Measurements from ENCODE around the gene SLC35E2B.
"Not testable (repeated sequence)": the region's sequence is repeated elsewhere in the genome, so short reads cannot be mapped to it uniquely, and the experiment has no call there.

SLC35E2B gene

DNA sequence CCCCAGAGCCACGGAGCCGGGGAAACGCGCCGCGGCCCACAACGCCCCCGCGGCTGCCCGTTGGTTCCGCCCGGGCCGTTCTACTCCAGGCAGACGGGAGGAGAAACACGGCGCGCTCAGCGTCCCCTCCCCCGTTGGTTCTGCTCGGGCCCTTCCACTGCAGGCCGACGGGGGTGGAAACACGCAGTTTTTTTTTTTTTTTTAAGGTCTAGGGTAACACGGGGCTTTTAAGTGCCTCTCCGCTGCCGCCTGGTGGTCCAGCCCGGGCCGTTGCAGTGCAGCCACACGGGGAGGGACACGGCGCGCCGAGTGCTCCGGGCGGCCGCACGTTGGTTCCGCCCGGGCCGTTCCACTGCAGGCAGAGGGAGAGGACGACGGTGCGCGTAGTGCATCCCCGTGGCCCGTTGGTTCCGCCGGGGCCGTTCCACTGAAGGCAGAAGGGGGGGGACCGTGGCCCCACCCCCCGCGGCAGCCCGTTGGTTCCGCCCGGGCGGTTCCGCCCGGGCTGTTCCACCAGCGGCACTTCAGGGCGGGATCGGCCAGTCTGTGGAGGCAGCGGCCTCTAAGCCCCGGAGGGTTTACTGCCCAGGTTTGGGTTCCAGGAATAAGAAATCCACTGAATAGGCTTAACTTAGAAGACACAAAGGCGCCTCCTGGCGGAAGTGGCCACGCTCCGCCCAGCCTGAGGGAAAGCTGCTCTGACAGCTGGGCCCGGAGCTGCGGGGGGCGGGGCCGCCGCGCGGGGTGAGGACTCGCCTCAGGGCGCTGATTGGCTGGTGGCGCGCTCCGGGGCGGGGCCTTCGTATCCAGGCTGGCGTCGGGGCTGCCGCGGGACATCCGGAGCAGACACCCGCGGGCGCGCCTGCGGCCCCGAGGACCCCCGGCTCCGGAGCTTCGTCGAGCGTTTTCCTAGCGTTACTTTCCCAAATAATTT, at the start of gene SLC35E2B:
SLC35E2B (minus strand) TSS at position 82 of the 934 bp plus-strand sequence. CDS start 16,096 bp downstream, outside the sequence.
- in situ Hi-C loops (cut with HindIII; ENCODE audit: low sequenced_read_pairs) = not testable (repeated sequence)
- DNase-seq (ENCODE audit: low read depth) = peak; percentile 76
- peak within 1 kb of the TSS; percentile 49 for H3K4me3 ChIP-seq (ENCODE audit: low read depth, low read length)
- TF ChIP-seq, protein P1, sequence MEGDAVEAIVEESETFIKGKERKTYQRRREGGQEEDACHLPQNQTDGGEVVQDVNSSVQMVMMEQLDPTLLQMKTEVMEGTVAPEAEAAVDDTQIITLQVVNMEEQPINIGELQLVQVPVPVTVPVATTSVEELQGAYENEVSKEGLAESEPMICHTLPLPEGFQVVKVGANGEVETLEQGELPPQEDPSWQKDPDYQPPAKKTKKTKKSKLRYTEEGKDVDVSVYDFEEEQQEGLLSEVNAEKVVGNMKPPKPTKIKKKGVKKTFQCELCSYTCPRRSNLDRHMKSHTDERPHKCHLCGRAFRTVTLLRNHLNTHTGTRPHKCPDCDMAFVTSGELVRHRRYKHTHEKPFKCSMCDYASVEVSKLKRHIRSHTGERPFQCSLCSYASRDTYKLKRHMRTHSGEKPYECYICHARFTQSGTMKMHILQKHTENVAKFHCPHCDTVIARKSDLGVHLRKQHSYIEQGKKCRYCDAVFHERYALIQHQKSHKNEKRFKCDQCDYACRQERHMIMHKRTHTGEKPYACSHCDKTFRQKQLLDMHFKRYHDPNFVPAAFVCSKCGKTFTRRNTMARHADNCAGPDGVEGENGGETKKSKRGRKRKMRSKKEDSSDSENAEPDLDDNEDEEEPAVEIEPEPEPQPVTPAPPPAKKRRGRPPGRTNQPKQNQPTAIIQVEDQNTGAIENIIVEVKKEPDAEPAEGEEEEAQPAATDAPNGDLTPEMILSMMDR (IDR thresholded peaks at IDR 0.05; ENCODE audit: low read depth, low read length, missing control alignments) = peak; percentile 16

DNA sequence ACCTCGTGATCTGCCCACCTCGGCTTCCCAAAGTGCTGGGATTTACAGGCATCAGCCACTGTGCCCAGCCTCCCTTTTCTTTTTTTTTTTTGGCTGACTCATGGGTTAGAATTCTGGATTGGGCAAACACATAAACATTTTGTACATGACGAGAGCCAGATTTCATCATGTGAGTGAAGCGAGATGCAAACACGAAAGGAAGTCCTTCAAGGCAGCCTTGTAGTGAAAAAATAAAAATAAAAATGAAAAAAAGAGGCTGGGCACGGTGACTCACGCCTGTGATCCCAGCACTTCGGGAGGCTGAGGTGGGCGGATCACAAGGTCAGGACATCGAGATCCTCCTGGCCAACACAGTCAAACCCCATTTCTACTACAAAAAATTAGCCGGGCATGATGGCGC, 48.4 kb upstream of the SLC35E2B start:
- in situ Hi-C loops (cut with HindIII; ENCODE audit: low sequenced_read_pairs); H3K4me3 ChIP-seq (ENCODE audit: low read depth, low read length): not testable (repeated sequence)
- peak; percentile 72 for DNase-seq (ENCODE audit: low read depth)

DNA sequence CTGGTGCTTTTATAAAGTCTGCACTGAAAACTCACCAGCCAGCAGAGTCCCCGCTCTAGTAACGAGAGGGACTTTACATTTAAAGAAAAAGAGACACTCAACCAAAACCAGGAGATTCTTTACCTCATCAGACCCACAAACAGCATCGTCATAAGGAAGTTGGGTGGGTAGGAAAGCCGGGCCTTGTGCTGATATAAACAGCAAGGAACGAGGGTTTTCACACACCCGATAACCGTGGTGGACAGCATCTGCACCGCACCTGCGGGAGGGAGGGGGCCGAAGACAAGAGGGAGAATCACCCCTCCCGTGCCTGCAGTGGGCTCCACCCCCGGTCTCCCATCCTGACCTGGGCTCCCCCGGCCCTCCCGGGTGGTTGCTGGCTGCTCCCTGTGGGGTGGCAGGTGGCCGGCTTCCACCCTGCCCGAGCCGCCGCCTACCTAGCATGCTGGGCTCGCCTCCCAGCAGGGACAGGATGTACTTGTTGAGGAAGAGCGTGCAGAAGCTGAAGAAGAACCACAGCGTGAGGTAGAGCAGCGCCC, 46.3 kb upstream of the SLC35E2B start:
- DNase-seq (ENCODE audit: low read depth); in situ Hi-C loops (cut with HindIII; ENCODE audit: low sequenced_read_pairs); H3K4me3 ChIP-seq (ENCODE audit: low read depth, low read length): not testable (repeated sequence)

DNA sequence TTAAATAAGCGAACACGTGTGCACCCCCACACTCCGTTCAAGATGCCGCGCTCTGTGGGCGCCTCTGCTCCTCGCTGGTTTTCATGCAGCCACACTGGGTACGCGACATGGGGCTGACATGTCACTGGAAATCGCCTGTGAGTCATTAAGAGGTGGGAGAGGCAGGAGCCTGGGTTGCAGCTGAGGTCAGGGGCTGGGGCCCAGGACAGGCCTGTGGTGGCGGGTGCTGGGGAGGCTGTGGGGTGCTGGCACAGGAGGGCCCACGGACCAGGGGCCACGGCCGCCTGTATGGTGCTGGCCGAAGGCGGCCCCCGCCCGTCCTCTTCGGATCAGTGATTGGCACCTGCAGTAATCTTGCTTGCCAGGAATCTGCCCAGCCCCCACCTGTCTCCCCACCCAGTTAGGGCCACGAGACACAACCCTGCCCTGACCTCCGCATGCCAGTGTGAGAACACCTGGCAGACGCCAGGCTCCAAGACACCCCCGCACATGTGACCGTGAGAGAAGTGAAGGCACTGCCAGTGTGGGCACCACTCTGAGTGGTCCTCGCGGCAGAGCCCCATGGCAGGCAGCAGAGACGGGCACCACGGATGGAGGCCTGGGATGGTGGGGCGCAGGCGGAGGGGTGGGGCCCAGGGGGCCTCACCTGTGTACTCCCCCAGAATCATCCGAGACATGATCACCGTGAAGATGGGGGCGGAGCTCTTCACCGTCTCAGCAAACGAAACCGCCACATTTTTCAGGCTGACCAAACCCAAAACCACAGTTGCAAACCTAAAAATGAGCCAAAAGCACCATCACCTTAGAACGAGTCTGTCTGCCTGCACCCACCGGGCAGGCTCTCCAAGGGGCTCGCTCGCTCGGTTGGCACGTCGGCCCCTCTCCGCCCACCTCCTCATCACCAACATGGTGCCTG, 45.3 kb upstream of the SLC35E2B start:
- H3K4me3 ChIP-seq (ENCODE audit: low read depth, low read length); DNase-seq (ENCODE audit: low read depth); in situ Hi-C loops (cut with HindIII; ENCODE audit: low sequenced_read_pairs): not testable (repeated sequence)

DNA sequence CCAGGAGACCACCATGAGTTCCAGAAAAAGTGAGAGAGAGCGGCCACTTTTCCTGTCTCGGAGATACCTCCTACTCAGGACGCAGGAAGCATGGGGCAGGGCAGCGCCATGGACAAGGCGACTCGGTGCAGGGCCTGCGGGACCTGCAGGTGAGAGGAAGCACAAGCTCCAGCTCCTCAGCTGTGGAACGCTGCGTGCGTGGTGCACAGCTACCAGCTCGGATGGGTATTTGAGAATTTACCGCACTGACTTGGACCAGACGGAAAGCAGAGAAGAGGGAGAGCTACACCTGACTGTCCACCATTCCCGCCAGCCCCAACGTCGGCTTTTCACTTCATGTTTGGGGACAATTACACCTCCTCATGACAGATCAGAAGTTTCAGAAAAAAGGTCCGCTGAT, 39.8 kb upstream of the SLC35E2B start:
- in situ Hi-C loops (cut with HindIII; ENCODE audit: low sequenced_read_pairs) = no loop called here
- DNase-seq (ENCODE audit: low read depth) = no peak
- H3K4me3 ChIP-seq (ENCODE audit: low read depth, low read length) = no peak overlapping the region

DNA sequence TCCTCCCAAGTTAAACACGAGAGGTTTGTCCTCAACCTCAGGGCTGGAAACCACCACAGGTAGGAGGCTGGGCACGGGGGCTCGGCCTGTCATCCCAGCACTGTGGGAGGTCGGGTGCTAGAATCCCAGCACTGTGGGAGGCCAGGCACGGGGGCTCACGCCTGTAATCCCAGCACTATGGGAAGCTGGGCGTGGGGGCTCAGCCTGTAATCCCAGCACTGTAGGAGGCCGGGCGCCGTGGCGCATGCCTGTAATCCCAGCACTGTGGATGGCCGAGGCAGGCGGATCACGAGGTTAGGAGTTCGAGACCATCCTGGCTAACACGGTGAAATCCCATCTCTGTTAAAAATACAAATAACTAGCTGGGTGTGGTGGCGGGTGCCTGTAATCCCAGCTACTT, 38.3 kb upstream of the SLC35E2B start:
- in situ Hi-C loops (cut with HindIII; ENCODE audit: low sequenced_read_pairs) = no loop called here
- TF ChIP-seq, protein P1 (IDR thresholded peaks at IDR 0.05; ENCODE audit: low read depth, low read length, missing control alignments) = no peak
- no peak overlapping the region for H3K4me3 ChIP-seq (ENCODE audit: low read depth, low read length)
- no peak for DNase-seq (ENCODE audit: low read depth)

More for the DNA sequence above, 39.8 kb upstream of the SLC35E2B start:
- TF ChIP-seq, protein P1 (IDR thresholded peaks at IDR 0.05; ENCODE audit: low read depth, low read length, missing control alignments) = no peak

DNA sequence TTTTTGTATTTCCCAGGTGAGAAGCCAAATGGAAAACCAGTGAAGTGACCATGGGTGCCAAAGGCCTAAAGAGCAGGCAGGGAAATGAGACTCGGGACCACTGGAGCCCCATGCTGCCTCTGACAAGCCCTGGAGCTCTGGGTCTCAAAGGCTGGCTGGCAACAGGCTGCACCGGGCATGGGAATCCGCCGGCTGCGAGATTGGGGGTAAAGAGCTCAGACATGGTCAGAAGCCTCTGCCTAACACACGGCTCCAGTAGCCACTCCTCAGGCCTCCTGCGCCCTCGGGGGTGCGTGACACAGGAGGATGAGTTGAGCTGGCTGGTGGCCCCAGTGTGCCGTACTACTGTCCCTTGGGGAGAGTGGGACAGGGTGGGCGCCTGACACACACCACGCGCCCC, 37.6 kb upstream of the SLC35E2B start:
- H3K4me3 ChIP-seq (ENCODE audit: low read depth, low read length); in situ Hi-C loops (cut with HindIII; ENCODE audit: low sequenced_read_pairs); DNase-seq (ENCODE audit: low read depth): not testable (repeated sequence)

DNA sequence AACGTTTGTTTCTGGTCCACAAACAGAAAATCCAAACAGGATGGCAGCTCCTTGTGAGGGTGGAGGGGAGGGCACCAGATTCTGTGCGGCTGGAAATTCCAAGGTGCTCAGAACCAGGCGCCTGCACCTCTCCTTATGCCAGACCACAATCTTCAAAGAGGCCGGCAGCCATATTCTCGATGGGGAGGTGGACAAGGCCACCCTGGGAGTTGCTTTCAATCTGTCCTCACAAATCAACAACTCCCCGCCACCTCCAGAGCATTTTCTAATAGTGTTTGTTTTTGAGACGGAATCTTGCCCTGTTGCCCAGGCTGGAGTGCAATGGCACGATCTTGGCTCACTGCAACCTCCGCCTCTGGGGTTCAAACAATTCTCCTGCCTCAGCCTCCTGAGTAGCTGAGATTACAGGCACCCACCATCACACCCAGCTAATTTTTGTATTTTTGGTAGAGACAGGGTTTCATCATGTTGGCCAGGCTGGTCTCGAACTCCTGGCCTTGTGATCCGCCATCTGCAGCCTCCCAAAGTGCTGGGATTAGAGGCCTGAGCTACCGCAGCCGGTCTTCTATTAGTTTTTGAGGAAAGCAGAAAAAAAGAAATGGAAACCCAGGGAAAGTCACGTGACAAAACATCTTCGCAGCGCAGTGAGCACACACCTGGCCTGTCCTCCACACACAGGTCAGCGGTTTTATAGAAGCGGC, 36.7 kb upstream of the SLC35E2B start:
- in situ Hi-C loops (cut with HindIII; ENCODE audit: low sequenced_read_pairs); H3K4me3 ChIP-seq (ENCODE audit: low read depth, low read length); DNase-seq (ENCODE audit: low read depth): not testable (repeated sequence)

DNA sequence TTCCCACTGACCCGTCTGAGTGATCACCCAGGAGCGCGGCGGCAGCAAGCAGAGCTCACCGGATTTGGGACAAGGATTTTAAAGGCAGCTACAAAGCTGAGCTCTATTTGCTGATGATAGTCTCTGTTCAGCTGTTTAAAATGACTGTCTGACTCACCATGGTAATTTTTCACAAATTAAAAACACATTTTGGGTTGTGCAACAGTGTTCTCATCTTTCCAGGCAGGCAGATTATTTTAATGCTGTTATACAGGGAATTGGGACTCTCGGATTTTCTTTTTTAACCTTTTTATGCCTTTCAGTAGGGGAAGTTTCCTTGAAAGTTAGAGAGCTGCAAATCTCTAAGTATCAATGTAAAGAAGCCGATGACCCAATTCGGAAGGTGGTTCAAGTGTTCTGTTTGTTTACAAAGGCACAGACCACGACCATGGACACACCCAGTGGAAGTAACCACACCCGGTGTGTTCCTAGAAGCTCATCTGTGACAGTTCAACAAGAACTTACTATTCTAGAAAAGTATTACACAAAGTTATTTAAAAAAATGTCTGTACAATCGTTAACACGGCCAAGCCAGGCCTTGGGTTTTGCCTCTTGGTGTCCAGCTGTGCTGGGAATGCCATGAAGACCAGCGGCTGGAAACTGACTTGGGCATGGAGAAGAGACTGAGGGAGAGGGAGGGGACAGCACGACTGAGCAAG, 35.9 kb upstream of the SLC35E2B start:
- DNase-seq (ENCODE audit: low read depth); in situ Hi-C loops (cut with HindIII; ENCODE audit: low sequenced_read_pairs); H3K4me3 ChIP-seq (ENCODE audit: low read depth, low read length): not testable (repeated sequence)

DNA sequence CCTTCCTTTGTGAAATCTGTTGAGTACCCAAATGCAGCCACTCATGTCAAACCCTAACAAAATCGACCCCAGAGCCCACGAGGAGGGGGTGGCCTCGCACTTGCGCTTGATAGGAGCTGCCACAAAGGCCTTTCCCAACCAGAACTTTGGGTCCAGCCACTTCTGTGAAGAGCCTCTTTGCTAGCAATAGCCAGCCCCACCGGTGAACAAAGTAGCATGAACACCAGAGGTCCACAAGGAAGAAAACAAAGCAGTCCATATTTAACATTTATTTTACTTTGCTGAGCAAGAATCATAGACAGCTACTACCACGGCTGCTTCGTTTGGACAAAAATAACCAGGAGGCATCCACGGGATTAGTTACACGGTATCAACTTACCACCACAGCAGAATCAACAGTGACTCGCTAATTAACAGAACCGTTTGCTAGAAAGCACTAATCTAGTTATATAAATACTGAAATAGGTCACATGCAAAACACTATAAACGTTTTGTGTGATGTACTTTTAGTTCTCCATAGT, 34.6 kb upstream of the SLC35E2B start:
- in situ Hi-C loops (cut with HindIII; ENCODE audit: low sequenced_read_pairs); DNase-seq (ENCODE audit: low read depth); H3K4me3 ChIP-seq (ENCODE audit: low read depth, low read length): not testable (repeated sequence)

DNA sequence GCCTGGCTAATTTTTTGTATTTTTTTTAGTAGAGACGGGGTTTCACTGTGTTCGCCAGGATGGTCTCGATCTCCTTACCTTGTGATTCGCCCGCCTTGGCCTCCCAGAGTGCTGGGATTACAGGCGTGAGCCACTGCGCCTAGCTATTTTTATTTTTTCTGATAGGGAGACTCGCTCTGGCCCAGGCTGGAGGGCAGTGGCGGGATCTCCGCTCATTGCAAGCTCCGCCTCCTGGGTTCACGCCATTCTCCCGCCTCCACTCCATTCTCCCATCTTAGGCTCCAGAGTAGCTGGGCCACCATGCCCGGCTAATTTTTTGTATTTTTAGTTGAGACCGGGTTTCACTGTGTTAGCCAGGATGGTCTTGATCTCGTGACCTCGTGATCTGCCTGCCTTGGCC, 33.5 kb upstream of the SLC35E2B start:
- in situ Hi-C loops (cut with HindIII; ENCODE audit: low sequenced_read_pairs); H3K4me3 ChIP-seq (ENCODE audit: low read depth, low read length); DNase-seq (ENCODE audit: low read depth): not testable (repeated sequence)
